GM12872 (cell line): Measurements from ENCODE around the gene MPP2.

Source experiments
- TF ChIP-seq, protein P1 (sequence below): IDR thresholded peaks from 3 replicates; pipeline ENCODE4 v1.5.1; 2011; ENCODE audit warnings: low read depth, mild to moderate bottlenecking, low read length, moderate library complexity; ENCODE audit not compliant: insufficient read depth

MPP2 gene

DNA sequence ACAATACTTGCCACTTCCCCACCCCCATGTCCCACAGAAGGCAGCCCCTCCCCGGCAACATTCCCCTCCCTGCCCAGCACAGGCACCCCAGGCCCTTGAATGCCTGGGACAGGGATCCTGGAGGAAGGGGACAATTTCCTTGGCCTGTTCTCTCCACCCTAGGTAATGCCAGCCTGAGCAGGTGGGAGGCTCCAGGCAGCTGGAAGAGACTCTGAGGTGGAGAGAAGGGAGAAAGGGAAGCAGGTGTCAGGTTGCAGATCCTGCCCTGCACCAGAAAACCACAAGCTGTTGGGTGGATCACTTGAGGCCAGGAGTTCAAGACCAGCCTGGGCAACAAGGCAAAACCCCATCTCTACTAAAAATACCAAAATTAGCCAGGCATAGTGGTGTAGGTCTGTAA is 8.9 kb downstream of the MPP2 start:
- TF ChIP-seq, protein P1, sequence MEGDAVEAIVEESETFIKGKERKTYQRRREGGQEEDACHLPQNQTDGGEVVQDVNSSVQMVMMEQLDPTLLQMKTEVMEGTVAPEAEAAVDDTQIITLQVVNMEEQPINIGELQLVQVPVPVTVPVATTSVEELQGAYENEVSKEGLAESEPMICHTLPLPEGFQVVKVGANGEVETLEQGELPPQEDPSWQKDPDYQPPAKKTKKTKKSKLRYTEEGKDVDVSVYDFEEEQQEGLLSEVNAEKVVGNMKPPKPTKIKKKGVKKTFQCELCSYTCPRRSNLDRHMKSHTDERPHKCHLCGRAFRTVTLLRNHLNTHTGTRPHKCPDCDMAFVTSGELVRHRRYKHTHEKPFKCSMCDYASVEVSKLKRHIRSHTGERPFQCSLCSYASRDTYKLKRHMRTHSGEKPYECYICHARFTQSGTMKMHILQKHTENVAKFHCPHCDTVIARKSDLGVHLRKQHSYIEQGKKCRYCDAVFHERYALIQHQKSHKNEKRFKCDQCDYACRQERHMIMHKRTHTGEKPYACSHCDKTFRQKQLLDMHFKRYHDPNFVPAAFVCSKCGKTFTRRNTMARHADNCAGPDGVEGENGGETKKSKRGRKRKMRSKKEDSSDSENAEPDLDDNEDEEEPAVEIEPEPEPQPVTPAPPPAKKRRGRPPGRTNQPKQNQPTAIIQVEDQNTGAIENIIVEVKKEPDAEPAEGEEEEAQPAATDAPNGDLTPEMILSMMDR, result no peak

DNA sequence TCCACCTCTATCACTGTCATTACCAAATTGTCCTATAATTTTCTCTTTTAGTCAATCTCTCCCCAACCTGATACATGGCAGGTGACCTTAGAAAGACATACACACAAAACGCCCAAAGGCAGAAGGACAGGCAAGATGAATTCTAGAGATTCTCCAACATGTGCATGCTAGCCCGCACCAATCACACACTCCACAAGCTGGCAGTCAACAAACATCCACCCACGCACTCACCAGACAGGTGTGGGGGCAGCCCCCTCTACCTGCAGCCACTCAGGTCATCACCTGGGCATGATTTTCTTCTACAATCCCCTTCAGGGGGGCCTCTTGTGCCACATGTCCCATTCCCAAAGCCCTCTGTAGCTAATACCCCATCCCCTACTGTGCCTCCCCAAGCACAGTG is 9.5 kb downstream of the MPP2 start:
- TF ChIP-seq, protein P1, result no peak

DNA sequence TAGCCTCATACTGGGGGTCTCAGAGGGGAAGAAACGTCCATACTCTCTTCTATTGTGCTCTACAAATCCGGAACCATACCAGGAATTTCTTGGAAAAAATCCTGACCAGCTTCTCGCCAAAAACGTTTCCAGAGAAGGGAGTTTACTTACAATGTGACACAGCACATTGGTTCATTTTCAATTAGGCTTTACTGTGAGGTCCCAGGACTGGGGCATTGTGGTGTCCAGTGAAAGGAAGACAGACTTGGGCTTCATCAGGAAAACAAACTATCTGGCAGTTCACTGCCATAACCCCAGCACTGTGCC is 14.7 kb downstream of the MPP2 start:
- TF ChIP-seq, protein P1, result no peak

DNA sequence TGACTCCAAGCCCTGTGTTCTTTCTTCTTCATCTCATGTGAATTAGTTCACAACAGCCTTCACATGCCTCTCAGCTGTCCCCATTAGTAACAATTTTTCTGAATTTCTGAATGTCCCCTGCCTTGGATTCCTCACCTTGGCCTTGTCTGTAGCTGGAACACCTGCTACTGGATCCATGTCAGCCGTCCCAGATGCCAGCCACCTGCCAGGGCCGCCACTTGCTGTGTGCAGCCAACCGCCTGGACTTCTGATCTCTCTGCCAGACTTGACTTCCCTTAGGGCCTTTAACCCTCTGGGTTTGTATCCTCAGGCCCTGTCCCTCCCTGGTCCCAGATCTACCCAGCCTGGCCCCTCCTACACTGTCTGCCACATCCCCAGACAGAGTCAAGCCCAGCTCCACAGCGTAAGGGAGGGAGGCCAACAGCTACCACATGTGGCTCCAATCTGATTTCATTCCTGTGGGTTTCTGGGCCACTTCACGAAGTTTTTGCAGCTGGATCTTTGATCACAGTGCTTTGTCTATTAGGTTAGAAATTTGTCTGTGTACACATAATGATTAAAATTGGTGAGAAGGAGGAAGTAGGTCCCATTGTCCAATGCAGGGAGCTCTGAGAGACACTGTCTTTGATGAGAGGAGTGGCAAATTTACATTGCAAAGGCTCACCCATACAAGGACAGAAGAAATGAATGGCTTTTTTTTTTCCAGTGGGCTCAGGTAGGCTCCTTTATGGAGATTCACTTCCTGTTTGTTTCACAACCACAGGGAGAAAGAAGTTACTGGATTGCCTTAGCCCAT is 15.3 kb downstream of the MPP2 start:
- TF ChIP-seq, protein P1, result no peak

DNA sequence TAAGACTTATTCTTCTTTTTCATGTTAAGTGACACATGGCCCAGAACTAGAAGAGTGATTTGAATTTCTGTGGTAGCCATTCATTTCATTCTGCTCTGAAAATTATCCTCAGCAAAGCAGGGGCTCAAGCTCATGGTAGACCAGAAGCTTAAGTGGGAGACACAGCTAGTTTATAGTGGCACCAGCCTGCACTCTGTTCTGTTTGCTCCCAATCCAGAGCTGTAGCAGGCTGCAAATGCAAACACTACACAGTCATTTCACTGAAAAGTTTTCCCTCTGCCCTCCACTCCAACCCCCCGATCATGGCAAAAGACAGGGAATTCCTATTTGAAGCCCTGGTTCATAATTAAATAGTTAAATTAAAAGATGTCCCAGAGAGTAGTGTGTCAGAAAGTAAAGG is 17.1 kb downstream of the MPP2 start:
- TF ChIP-seq, protein P1, result no peak

DNA sequence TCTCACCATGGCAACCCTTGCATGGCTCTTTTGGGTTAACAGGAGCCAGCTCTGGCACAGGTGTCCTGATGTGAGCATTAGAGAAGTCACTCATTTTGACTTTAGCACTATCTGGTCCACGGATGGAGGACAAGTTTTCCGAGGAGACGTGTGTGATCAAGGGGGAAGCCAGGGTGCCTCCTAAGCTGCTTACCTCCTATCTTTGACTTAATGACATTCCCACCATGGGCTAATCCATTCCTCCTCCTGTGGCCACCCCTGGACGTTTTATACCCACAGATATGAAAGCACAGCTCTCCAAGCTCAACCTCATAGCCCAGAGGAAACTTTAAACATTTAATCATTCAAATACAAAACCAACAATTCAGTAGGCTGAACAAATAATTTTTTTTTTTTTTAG is 18.8 kb downstream of the MPP2 start:
- TF ChIP-seq, protein P1, result no peak

DNA sequence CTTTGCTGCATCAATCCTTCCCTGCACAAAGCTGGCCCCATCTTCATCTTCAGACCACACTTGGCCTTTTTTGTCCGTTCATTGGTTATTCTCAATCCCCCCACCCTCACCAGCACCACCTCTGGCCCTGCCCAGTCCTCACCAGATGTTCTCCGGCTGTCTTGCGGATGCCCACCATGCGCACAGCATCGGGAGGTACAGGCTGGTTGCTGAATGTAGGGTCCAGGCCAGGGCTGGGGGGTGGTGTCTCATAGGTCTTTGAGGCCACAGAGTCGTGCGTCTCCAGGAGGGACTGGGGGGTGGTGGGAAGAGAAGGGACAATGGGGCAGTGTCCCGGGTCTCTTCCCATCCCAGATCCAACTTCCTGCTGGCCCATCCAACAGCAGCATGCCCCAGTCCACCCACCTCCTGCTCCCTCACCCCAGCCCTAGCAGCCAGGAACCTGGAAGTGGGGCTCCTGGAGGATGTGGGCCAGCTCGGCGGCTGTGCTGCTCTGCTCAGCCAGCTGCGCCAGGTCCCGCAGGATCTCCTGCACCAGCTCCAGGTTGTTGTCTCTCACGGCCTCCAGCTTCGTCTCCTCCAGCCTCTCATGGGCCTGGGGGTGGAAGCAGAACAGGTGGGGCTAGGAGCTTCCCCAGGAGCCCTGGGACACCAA is 24.4 kb downstream of the MPP2 start:
- TF ChIP-seq, protein P1, result no peak
